PC-3 (cell line): ENCODE data around the gene UCKL1.

Source experiments
- CTCF ChIP-seq: fragments of 300-600 bp; sonication (generic); conservative IDR thresholded peaks from 2 replicates; pipeline ENCODE4 v1.5.1; 2017; ENCODE audit warnings: antibody characterized with exemption, low read depth, mild to moderate bottlenecking, low read length
- EZH2phosphoT487 ChIP-seq: fragments of 300-600 bp; sonication (generic); IDR thresholded peaks from 2 replicates; pipeline ENCODE4 v1.6.1; 2018; ENCODE audit warnings: mild to moderate bottlenecking, antibody characterized with exemption, low read length, borderline replicate concordance

GRCh38 chr20:63913768-63914167, 42.4 kb downstream of the UCKL1 start:
- no peak for TF ChIP-seq CTCF
- no peak for TF ChIP-seq EZH2phosphoT487
